Stimulated activated CD8-positive, alpha-beta memory T cell treated with anti-CD3 and anti-CD28 coated beads, Interleukin-15, amount 100 ng/mL, for 1 hour (primary cell): ENCODE data around the gene C8G.
A peak's percentile ranks its signal among the peaks of the same experiment; 100 is the strongest.

Source experiments
- DNase-seq: peaks from one replicate; pipeline ENCODE4 v3.0.0-alpha.2; 2020; ENCODE audit warnings: low read depth

C8G gene

GRCh38 chr9:136941231-136942111 is 3.6 kb upstream of the C8G start:
- DNase-seq: no peak

DNA sequence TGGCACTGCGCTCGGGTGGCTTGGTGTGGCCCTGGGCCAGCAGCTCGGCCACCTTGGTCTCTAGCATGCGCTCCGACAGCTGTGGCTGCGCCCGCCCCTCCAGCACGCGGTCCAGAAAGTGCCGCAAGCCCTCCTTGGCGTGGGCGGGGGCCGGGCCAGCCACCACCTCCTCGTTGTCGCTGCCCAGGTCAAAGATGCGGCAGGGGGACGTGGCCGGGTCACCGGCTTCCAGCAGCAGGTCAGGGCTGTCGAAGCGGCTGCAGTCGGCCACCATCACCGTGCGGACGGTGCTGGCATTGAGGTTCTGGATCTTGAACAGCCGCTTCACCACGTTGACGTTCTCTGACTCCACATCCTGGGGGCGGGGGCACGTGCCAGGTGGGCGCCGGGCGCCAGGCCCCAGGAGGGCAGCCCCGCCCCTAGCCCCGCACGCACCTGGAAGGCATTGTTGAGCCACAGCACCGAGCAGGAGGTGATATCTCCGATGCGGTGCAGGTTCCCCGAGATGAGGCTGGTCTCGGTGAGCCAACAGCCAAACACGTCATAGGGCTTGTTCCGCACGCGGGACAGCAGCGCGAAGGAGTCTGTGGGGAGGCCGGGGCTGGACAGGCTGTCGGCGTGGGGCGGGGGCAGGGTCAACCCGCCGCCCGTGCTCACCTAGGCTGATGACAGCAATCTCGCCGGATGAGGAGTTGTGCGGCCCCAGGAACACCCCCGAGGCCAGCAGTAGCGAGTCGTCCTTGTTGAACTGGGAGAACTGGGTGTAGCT is 2.7 kb upstream of the C8G start:
- no peak for DNase-seq

- no peak for DNase-seq
These were observed 2.2 kb upstream of the C8G start for GRCh38 chr9:136942881-136943230.

GRCh38 chr9:136943291-136944211 is 1.5 kb upstream of the C8G start:
- DNase-seq: no peak

GRCh38 chr9:136944212-136944518 is 878 bp upstream of the C8G start:
- DNase-seq: no peak

- no peak for DNase-seq
These were observed 537 bp downstream of the C8G start for GRCh38 chr9:136945333-136946227.

DNA sequence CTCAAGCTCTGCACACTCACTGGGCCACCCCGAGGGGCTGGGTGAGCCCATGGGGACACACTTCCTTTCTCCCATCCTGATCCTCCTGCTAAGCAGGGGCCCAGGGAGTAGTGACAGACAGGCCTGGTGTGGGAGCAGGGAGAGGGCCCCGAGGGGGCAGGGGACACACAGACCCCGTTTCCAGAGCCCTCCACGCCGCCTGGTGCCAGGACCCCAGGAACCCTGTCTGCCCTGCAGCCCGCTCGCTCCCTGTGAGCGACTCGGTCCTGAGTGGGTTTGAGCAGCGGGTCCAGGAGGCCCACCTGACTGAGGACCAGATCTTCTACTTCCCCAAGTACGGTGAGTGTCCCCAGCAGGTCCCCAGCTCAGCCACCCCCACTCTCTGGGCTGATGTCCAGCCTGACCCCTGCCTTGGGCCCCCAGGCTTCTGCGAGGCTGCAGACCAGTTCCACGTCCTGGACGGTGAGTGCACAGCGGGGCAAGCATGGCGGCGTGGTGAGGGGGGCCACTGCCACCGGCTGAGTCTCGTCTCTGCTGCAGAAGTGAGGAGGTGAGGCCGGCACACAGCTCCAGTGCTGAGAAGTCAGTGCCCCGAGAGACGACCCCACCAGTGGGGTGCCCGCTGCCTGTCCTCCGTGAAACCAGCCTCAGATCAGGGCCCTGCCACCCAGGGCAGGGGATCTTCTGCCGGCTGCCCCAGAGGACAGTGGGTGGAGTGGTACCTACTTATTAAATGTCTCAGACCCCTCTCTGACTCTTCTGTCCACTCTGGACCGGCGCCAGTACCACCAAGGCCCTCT is 1.4 kb downstream of the C8G start:
- DNase-seq: no peak

DNA sequence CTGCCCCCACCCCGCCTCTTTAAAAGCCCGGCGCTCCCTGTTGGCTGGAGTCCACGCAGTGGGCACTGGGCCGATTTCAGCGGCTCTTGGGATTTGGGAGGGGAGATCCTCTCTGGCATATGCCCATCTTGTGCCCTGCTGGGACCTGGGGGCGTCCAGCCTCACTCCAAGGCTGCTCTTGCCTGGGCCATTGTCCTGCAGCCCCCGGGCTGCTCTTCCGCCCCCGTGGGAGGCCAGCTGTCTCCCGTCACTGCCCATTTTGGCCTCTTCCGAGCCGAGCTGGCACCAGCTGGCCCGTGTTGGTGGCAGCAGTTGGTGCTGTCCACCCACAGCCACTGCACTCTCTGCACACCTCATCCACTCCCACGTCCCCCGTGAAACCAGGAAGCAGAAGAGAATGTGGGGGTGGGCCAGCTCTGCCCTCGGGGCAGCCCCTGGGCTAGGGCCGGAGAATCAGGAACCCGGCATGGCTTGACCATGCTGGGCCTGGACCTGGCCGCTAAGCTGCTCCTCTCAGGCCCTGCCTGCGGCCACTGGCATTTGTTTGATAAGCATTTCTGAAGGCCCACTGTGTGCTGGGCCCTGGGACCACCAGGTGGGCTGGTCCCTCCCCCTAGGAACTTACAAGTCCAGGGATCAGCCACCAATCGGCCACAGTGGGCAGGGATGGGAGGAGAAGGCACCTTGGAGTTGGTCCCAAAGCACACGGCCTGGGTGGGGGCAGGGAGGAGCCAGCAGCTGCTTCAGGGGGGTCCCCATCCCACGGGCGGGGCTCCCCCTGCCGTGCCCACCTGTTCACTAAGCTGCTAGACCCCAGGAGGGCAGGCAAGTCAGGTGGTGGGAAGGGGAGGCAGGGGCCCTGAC is 2.2 kb downstream of the C8G start:
- DNase-seq: no peak

- DNase-seq: no peak
These were observed 3.0 kb downstream of the C8G start for GRCh38 chr9:136947955-136948510.

- no peak for DNase-seq
These were observed 4.3 kb downstream of the C8G start for GRCh38 chr9:136949239-136949816.

- peak; percentile 95 for DNase-seq
These were observed 5.0 kb downstream of the C8G start for GRCh38 chr9:136949817-136950655.

- DNase-seq: no peak
These were observed 5.7 kb downstream of the C8G start for GRCh38 chr9:136950656-136951276.

GRCh38 chr9:136951541-136952320 is 6.7 kb downstream of the C8G start, which contains the start of gene LCN12:
TSS of gene LCN12 (plus strand) at chr9:136952273. CDS start at chr9:136952328, 55 bp downstream.
- no peak for DNase-seq

DNA sequence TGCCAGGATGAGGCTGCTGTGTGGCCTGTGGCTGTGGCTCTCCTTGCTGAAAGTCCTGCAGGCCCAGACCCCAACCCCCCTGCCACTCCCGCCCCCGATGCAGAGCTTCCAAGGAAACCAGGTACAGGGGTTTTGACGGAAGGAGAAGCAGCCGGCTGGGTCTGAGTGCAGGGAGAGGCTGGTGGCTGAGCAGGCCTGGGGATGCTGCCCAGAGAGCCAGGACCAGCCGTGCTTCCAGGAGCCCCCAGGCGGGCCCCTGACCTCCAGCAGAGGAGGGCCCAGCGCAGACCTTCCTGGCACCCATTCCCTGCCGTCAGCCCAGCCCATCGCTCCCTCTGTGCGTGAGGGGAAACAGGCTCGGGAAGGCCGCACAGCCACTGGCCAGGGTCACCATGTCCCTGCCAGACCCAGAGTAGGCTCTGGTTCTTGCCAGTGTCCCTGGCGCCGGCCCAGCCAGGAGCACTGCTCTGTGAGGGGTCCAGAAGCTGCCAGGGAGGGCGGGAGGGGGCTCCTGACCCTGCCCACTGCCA is 7.3 kb downstream of the C8G start:
- DNase-seq: no peak

DNA sequence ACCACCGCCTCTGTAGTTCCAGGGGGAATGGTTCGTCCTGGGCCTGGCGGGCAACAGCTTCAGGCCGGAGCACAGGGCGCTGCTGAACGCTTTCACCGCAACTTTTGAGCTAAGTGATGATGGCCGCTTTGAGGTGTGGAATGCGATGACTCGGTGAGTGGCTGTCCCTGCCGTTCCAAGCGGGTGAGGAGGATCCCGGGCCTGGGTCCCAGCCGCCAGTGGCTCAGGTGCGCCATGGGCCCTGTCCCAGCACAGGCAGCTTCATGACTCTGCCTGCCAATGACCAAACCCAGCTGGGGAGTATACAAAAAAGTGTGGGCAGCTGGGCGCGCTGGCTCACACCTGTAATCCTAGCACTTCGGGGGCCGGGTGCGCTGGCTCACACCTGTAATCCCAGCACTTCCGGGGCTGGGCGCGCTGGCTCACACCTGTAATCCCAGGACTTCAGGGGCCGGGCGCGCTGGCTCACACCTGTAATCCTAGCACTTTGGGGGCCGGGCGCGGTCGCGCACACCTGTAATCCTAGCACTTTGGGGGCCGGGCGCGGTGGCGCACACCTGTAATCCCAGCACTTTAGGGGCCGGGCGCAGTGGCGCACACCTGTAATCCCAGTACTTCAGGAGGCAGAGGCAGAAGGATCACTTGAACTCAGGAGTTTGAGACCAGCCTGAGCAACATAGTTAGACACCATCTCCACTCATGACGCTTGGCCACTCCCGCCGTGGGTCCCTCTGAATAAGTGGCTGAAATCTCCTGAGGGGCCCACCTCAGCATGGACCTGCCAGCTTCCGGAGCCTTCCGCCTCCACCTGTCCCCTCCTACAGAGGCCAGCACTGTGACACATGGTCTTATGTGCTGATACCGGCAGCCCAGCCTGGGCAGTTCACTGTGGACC is 8.1 kb downstream of the C8G start:
- DNase-seq: no peak
